CD14-positive monocyte (primary cell): ENCODE measurements around the gene ABCA4. TPM values are rescaled to one million over a fixed set of nuclear protein-coding genes. Genes with fewer than 3 reads are reported as not detected.

Source experiments
- DNase-seq, 3 donors: peaks; one replicate each; pipeline ENCODE4 v3.0.0-alpha.2; 2011 to 2022
- H2AFZ ChIP-seq: 2 replicates; pipeline ENCODE4 v1.6.0; 2012; ENCODE audit warnings: mild to moderate bottlenecking, low read depth, low read length, inconsistent platforms; ENCODE audit not compliant: insufficient read depth, poor library complexity, severe bottlenecking
- H3K27ac ChIP-seq, 2 donors: 1 replicate in 1 of 2; 2 replicates in 1 of 2; pipeline ENCODE4 v1.5.1; 2012 to 2013; ENCODE audit warnings: low read length in 2 of 2, control low read depth in 1 of 2, inconsistent platforms in 1 of 2, low read depth in 1 of 2, mild to moderate bottlenecking in 1 of 2
- H3K27me3 ChIP-seq, 2 donors: one replicate each; pipeline versions ENCODE4 v1.6.0 to v1.6.1; 2011 to 2013; ENCODE audit warnings: low read length in 2 of 2; ENCODE audit not compliant: control insufficient read depth in 2 of 2, insufficient read depth in 2 of 2
- H3K36me3 ChIP-seq, 2 donors: replicated peaks in 1 of 2; 1 replicate in 1 of 2; 2 replicates in 1 of 2; pipeline versions ENCODE4 v1.5.1 to v1.6.1; 2012 to 2013; ENCODE audit warnings: low read length in 2 of 2, control low read depth in 1 of 2, inconsistent platforms in 1 of 2, mild to moderate bottlenecking in 1 of 2; ENCODE audit not compliant: insufficient read depth in 2 of 2, control insufficient read depth in 1 of 2
- H3K4me1 ChIP-seq, 2 donors: 1 replicate in 1 of 2; 2 replicates in 1 of 2; pipeline versions ENCODE4 v1.5.1 to v1.6.1; 2012 to 2013; ENCODE audit warnings: low read length in 2 of 2, control low read depth in 1 of 2, inconsistent platforms in 1 of 2, mild to moderate bottlenecking in 1 of 2, moderate library complexity in 1 of 2; ENCODE audit not compliant: insufficient read depth in 2 of 2, control insufficient read depth in 1 of 2
- H3K4me2 ChIP-seq: replicated peaks from 2 replicates; pipeline ENCODE3; 2012; ENCODE audit warnings: low read length, moderate library complexity, mild to moderate bottlenecking; ENCODE audit not compliant: poor library complexity, severe bottlenecking; ENCODE audit errors: extremely low read depth
- H3K4me3 ChIP-seq, 3 experiments: fragments of 200-600 bp in 1 of 3; sonication (generic) in 1 of 3; replicated peaks in 1 of 3; 1 replicate in 2 of 3; 2 replicates in 1 of 3; pipeline ENCODE4 v1.5.1; 2011 to 2013; ENCODE audit warnings: low read length in 3 of 3, mild to moderate bottlenecking in 3 of 3, control low read depth in 2 of 3, low read depth in 2 of 3, inconsistent platforms in 1 of 3, moderate library complexity in 1 of 3
- H3K79me2 ChIP-seq: 2 replicates; pipeline ENCODE4 v1.6.0; 2012; ENCODE audit warnings: mild to moderate bottlenecking, control low read depth, inconsistent platforms, low read length, moderate library complexity; ENCODE audit not compliant: insufficient read depth
- H3K9ac ChIP-seq: 2 replicates; pipeline ENCODE4 v1.6.0; 2017; ENCODE audit warnings: low read length, mild to moderate bottlenecking; ENCODE audit not compliant: insufficient read depth, poor library complexity, severe bottlenecking
- H3K9me3 ChIP-seq, 2 donors: replicated peaks in 1 of 2; 1 replicate in 1 of 2; 2 replicates in 1 of 2; pipeline versions ENCODE4 v1.5.1 to v1.6.1; 2012 to 2013; ENCODE audit warnings: low read length in 2 of 2, control low read depth in 1 of 2; ENCODE audit not compliant: control insufficient read depth in 1 of 2, insufficient read depth in 1 of 2
- H4K20me1 ChIP-seq: 2 replicates; pipeline ENCODE4 v1.6.0; 2012; ENCODE audit warnings: mild to moderate bottlenecking, low read length, control low read depth, moderate library complexity; ENCODE audit not compliant: insufficient read depth
- H3K27ac Mint-ChIP-seq, 7 donors: one replicate each; pipeline ENCODE4 v1.8.0; 2020; ENCODE audit warnings: mild to moderate bottlenecking in 7 of 7, mixed read lengths in 7 of 7, moderate library complexity in 6 of 7, inconsistent platforms in 2 of 7
- H3K27me3 Mint-ChIP-seq, 3 donors: one replicate each; pipeline ENCODE4 v1.8.0; 2021 to 2022; ENCODE audit warnings: low read depth in 3 of 3, mild to moderate bottlenecking in 3 of 3, mixed read lengths in 3 of 3, moderate library complexity in 3 of 3, inconsistent platforms in 1 of 3
- H3K36me3 Mint-ChIP-seq, 2 donors: one replicate each; pipeline ENCODE4 v1.8.0; 2020; ENCODE audit warnings: mixed read lengths in 2 of 2, inconsistent platforms in 1 of 2, mild to moderate bottlenecking in 1 of 2
- H3K4me1 Mint-ChIP-seq: one replicate; pipeline ENCODE4 v1.8.0; 2020; ENCODE audit warnings: mild to moderate bottlenecking, mixed read lengths
- H3K4me3 Mint-ChIP-seq, 2 donors: one replicate each; pipeline ENCODE4 v1.8.0; 2020; ENCODE audit warnings: mild to moderate bottlenecking in 2 of 2, mixed read lengths in 2 of 2, moderate library complexity in 1 of 2
- H3K9me3 Mint-ChIP-seq, 7 donors: one replicate each; pipeline ENCODE4 v1.8.0; 2020 to 2022; ENCODE audit warnings: mixed read lengths in 7 of 7, mild to moderate bottlenecking in 6 of 7, moderate library complexity in 6 of 7, inconsistent platforms in 2 of 7
- CTCF ChIP-seq: fragments of 200-600 bp; IDR thresholded peaks from one replicate; pipeline ENCODE4 v1.8.0; 2022; ENCODE audit warnings: antibody characterized with exemption, mild to moderate bottlenecking
- WGBS: methylation state at CpG from one replicate; pipeline ENCODE4 v1.1.5; 2013; ENCODE audit warnings: missing lambda C conversion rate; ENCODE audit not compliant: insufficient coverage; 5-methylcytosine and 5-hydroxymethylcytosine counted together
- intact Hi-C, 2 donors: fragments of 100-400 bp; cut with micrococcal nuclease; formaldehyde crosslinking; loops; one replicate each; pipeline versions ENCODE4 v1.15.0 to v1.15.1; 2023
- polyA plus RNA-seq, 3 donors: library from polyadenylated mRNA; depleted of rRNA in 1 of 3; unstranded in 2 of 3; stranded (reverse) in 1 of 3; fragments of 300-500 nt in 2 of 3; fragments of >200 nt in 1 of 3; fragmentation: Illumina TruSeq in 2 of 3; gene quantifications; 1 replicate in 2 of 3; 2 replicates in 1 of 3; pipeline ENCODE4 v1.2.3, GENCODE V29; 2012 to 2021

ABCA4 gene
- polyA plus RNA-seq, 3 donors, result not detected

GRCh38 chr1:94143809-94144176 is 22.8 kb upstream of the ABCA4 start:
- Mint-ChIP-seq H3K4me1 (no peaks in the 10 kb centered on the region), H3K27ac (no peak overlapping the region)
- intact Hi-C loops, result no loop called here

GRCh38 chr1:94143173-94143808 is 22.3 kb upstream of the ABCA4 start:
- intact Hi-C loops, result no loop called here
- no peaks in the 10 kb centered on the region for H3K4me1 Mint-ChIP-seq

More at GRCh38 chr1:94143809-94144176, 22.8 kb upstream of the ABCA4 start:
- no peaks in the 10 kb centered on the region for H3K4me1 ChIP-seq
- no peak for TF ChIP-seq CTCF
- peaks cover 0 to 2% of the 10 kb centered on the region in 2 donors for H3K27me3 ChIP-seq
- no peak for DNase-seq
- no peaks in the 10 kb centered on the region for H3K36me3 Mint-ChIP-seq
- H4K20me1 ChIP-seq, result no peaks in the 10 kb centered on the region
- no peak overlapping the region for H3K4me3 Mint-ChIP-seq
- no peak overlapping the region for H3K27ac ChIP-seq
- peaks cover 0 to 13% (median 2%) of the 10 kb centered on the region in 3 donors for H3K27me3 Mint-ChIP-seq
- no peaks in the 10 kb centered on the region for H3K36me3 ChIP-seq
- H2AFZ ChIP-seq, result no peak overlapping the region
- peaks cover 0 to 5% (median 0%) of the 10 kb centered on the region in 7 donors for H3K9me3 Mint-ChIP-seq
- no peak overlapping the region for H3K4me3 ChIP-seq
- no peaks in the 10 kb centered on the region for H3K9me3 ChIP-seq
- H3K79me2 ChIP-seq, result no peaks in the 10 kb centered on the region
- no peak overlapping the region for H3K9ac ChIP-seq
- no peak overlapping the region for H3K4me2 ChIP-seq

More at GRCh38 chr1:94143173-94143808, 22.3 kb upstream of the ABCA4 start:
- H3K27me3 ChIP-seq, result peaks cover 0 to 2% of the 10 kb centered on the region in 2 donors
- no peak overlapping the region for H2AFZ ChIP-seq
- H3K4me1 ChIP-seq, result no peaks in the 10 kb centered on the region
- no peaks in the 10 kb centered on the region for H4K20me1 ChIP-seq
- H3K36me3 Mint-ChIP-seq, result no peaks in the 10 kb centered on the region
- H3K79me2 ChIP-seq, result no peaks in the 10 kb centered on the region
- H3K4me2 ChIP-seq, result no peak overlapping the region
- peaks cover 0 to 5% (median 0%) of the 10 kb centered on the region in 7 donors for H3K9me3 Mint-ChIP-seq
- no peaks in the 10 kb centered on the region for H3K9me3 ChIP-seq
- H3K4me3 ChIP-seq, result no peak overlapping the region
- no peak overlapping the region for H3K27ac ChIP-seq
- H3K27ac Mint-ChIP-seq, result no peak overlapping the region
- H3K9ac ChIP-seq, result no peak overlapping the region
- no CpG with 5 or more reads among the region's 2 CpGs for WGBS
- TF ChIP-seq CTCF, result no peak
- DNase-seq, result no peak
- peaks cover 0 to 13% (median 2%) of the 10 kb centered on the region in 3 donors for H3K27me3 Mint-ChIP-seq
- H3K36me3 ChIP-seq, result no peaks in the 10 kb centered on the region
- no peak overlapping the region for H3K4me3 Mint-ChIP-seq
